HFF-Myc (cell line): ENCODE results near the gene S100A7A.

Experiments
- DNase-seq: peaks from one replicate; pipeline ENCODE4 v3.0.0-alpha.2; 2011; ENCODE audit warnings: low read depth; ENCODE audit errors: extremely low read depth
- H3K4me3 ChIP-seq: replicated peaks from 2 replicates; pipeline ENCODE4 v1.5.1; 2011; ENCODE audit warnings: low read depth, mild to moderate bottlenecking, control low read depth, low read length
- CTCF ChIP-seq: IDR thresholded peaks from 2 replicates; pipeline ENCODE4 v1.5.1; 2012; ENCODE audit warnings: mild to moderate bottlenecking, low read depth, low read length, control low read depth; ENCODE audit errors: missing control alignments

Gene S100A7A

GRCh38 chr1:153415850-153416570 lies at the start of gene S100A7A:
Gene S100A7A (plus strand): TSS chr1:153416520. CDS start chr1:153418083, 1,563 bp downstream.
- H3K4me3 ChIP-seq: no peak within 1 kb of the TSS
- DNase-seq: no peak
- TF ChIP-seq CTCF: no peak

- no peak for DNase-seq
- no peak overlapping the region for H3K4me3 ChIP-seq
Measured at GRCh38 chr1:153367090-153367489, 49.2 kb upstream of the S100A7A start.

DNA sequence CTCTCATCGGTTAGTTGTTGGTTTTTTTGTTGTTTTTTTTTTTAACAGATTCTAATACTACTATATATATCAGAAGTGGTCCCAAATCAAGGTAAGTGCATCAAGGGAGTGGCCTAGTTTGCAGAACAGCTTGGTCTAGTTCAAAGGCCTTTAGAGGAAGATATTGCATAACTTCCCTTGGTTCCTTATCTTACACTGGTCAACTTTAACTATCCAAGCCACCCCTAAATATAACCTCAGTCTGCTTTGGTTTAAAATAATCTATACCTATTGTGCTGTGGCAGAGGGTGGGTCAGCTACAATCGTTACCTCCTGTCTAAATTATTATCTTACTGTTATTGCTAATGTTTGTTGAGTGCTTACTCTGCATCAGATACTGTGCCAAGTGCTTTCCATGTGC lies 47.8 kb upstream of the S100A7A start:
- no peak for TF ChIP-seq CTCF
- DNase-seq: no peak

More at GRCh38 chr1:153367090-153367489, 49.2 kb upstream of the S100A7A start:
- no peak for TF ChIP-seq CTCF

DNA sequence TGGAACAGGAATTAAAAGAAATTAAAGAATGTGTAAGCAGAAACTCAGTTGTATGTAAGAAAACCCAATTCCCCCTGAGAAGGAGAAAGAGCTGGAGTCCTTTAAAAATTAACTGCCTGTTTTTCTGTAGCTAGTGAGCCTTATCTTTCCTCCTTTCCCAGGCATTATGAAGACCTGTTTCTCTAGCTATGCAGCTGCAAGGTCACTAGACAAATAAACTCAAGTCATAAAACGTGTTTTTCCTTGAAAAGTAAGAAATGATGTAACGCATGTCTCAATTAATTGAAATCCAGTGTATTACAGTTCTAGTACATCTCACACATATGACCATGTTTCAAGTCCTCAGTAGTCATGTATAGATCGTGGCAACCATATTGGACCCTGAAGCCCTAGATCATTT lies 46.2 kb upstream of the S100A7A start:
- H3K4me3 ChIP-seq: no peak overlapping the region
- TF ChIP-seq CTCF: no peak
- no peak for DNase-seq

More for the DNA sequence above, 47.8 kb upstream of the S100A7A start:
- no peak overlapping the region for H3K4me3 ChIP-seq

DNA sequence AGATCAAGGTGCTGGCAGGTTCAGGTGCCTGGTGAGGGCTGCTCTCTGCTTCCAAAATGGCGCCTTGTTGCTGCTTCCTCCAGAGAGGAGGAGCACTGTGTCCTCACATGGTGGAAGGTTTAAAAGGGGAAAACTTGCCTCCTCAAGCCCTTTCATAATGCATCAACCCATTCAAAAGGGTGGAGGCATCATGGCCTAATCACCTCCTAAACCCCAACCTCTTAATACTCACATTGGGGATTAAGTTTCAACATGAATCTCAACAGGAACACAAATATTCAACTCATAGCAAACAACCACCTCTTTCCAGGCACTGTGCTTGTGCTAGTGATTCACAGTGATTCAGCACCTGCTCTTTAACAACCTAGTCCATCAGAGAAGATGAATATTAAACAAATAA lies 45.1 kb upstream of the S100A7A start:
- no peak overlapping the region for H3K4me3 ChIP-seq
- no peak for TF ChIP-seq CTCF
- no peak for DNase-seq

DNA sequence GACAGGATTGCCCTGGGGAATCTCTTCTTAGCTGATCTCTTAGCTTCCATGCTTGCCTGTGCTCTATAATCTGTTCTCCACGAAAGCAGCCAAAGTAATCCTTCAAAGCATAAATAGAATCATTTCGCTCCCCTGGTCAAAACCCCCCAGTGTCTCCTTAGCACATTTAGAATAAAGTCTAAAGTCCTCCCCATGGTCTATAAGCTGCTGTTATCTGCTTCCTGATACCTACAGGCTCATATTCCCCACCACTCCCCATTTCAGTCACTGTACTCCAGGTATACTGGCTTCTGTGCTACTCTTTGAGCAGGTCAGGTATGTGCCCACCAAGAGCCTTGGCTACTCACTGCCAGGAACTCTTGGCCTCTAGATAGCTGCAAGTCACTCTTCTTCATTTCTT lies 43.7 kb upstream of the S100A7A start:
- no peak for TF ChIP-seq CTCF
- DNase-seq: no peak

DNA sequence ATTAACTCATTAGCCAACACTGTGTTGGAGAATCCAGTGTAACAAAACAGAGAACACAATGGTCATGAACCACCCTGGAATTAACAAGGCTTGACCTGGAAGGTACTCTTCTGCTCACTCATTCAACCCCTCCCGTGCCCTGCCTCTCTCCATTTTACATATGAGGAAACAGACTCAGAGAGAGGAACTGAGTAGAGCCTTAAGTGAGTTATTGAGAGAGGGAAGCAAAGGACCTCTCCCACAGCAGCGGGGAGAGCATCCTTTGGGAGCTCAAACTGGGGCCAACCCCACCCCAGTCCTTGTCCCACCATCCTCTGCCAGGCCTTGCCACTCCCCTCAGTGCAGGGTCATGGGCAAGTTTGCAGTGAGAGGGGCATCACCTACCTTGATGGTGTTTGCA lies 42.2 kb upstream of the S100A7A start:
- no peak overlapping the region for H3K4me3 ChIP-seq
- DNase-seq: no peak
- no peak for TF ChIP-seq CTCF

More for the DNA sequence above, 43.7 kb upstream of the S100A7A start:
- no peak overlapping the region for H3K4me3 ChIP-seq
